H1 (cell line): Measurements from ENCODE around the gene LSG1. TPM values are rescaled to one million over a fixed set of nuclear protein-coding genes. Genes with fewer than 3 reads are reported as not detected.

ENCODE experiments used
- CTCF ChIA-PET: fragments of 300-600 bp; sonication (Branson Sonifier 250); formaldehyde crosslinking; loops from one replicate; lab custom pipeline; 2021; ENCODE audit not compliant: partially characterized antibody; lab: Charles Lee
- POLR2A ChIA-PET: fragments of 300-600 bp; sonication (Branson Sonifier 250); formaldehyde crosslinking; loops from one replicate; lab custom pipeline; 2021; ENCODE audit warnings: inconsistent platforms; ENCODE audit not compliant: partially characterized antibody; lab: Charles Lee
- DNase-seq, 2 experiments: peaks; one replicate each; pipeline versions ENCODE4 v3.0.0 to v3.0.0-alpha.2; 2010 to 2022; ENCODE audit warnings: low spot score in 2 of 2, low read depth in 1 of 2, mixed read lengths in 1 of 2
- FAIRE-seq: peaks from 2 replicates; lab custom pipeline; 2011; peaks lifted over from hg19 to GRCh38; lab: Jason Lieb, UNC
- H2AFZ ChIP-seq: 2 replicates; pipeline ENCODE4 v1.8.1; 2012; ENCODE audit warnings: low read length, inconsistent platforms
- H2AK5ac ChIP-seq: 2 replicates; pipeline ENCODE4 v1.6.1; 2013; ENCODE audit warnings: low read depth, low read length
- H2BK120ac ChIP-seq: replicated peaks from 2 replicates; pipeline ENCODE3; 2013; ENCODE audit warnings: low read depth, low read length, inconsistent platforms
- H2BK12ac ChIP-seq: 2 replicates; pipeline ENCODE4 v1.6.1; 2013; ENCODE audit warnings: low read depth, low read length
- H2BK15ac ChIP-seq: 2 replicates; pipeline ENCODE4 v1.6.1; 2013; ENCODE audit warnings: low read length
- H2BK20ac ChIP-seq: 2 replicates; pipeline ENCODE4 v1.6.1; 2013; ENCODE audit warnings: low read length
- H2BK5ac ChIP-seq: 2 replicates; pipeline ENCODE4 v1.6.1; 2013; ENCODE audit warnings: low read depth, low read length
- H3K14ac ChIP-seq: 2 replicates; pipeline ENCODE4 v1.6.1; 2013; ENCODE audit warnings: inconsistent platforms; ENCODE audit not compliant: insufficient read length
- H3K18ac ChIP-seq: 2 replicates; pipeline ENCODE4 v1.6.1; 2013; ENCODE audit warnings: low read length; ENCODE audit errors: extremely low read depth
- H3K23ac ChIP-seq: 2 replicates; pipeline ENCODE4 v1.6.1; 2013; ENCODE audit warnings: inconsistent platforms; ENCODE audit not compliant: insufficient read length
- H3K23me2 ChIP-seq: 2 replicates; pipeline ENCODE4 v1.6.1; 2013; ENCODE audit warnings: low read depth, low read length
- H3K27ac ChIP-seq: 2 replicates; pipeline ENCODE4 v1.6.1; 2011; ENCODE audit warnings: low read depth, low read length, inconsistent platforms
- H3K27me3 ChIP-seq, 4 experiments: replicated peaks in 1 of 4; 1 replicate in 1 of 4; 2 replicates in 3 of 4; pipeline versions ENCODE4 v1.6.1 to v1.8.1; 2011 to 2013; ENCODE audit warnings: low read length in 3 of 4, mild to moderate bottlenecking in 3 of 4, inconsistent platforms in 2 of 4, mixed read lengths in 2 of 4, moderate library complexity in 1 of 4; ENCODE audit not compliant: control insufficient read depth in 3 of 4, insufficient read depth in 3 of 4; ENCODE audit errors: extremely low read depth in 1 of 4
- H3K36me3 ChIP-seq, 4 experiments: 2 replicates each; pipeline versions ENCODE4 v1.6.1 to v1.8.1; 2011 to 2013; ENCODE audit warnings: mild to moderate bottlenecking in 4 of 4, low read length in 3 of 4, moderate library complexity in 2 of 4, control low read depth in 1 of 4, inconsistent platforms in 1 of 4; ENCODE audit not compliant: insufficient read depth in 4 of 4, control insufficient read depth in 2 of 4
- H3K4ac ChIP-seq: replicated peaks from 2 replicates; pipeline ENCODE3; 2013; ENCODE audit warnings: low read length, low read depth, mixed read lengths, inconsistent platforms; ENCODE audit not compliant: insufficient read length
- H3K4me1 ChIP-seq, 4 experiments: replicated peaks in 1 of 4; 1 replicate in 1 of 4; 2 replicates in 3 of 4; pipeline versions ENCODE4 v1.6.1 to v1.8.1; 2011 to 2013; ENCODE audit warnings: low read length in 3 of 4, inconsistent platforms in 2 of 4, mixed read lengths in 1 of 4; ENCODE audit not compliant: insufficient read depth in 4 of 4, control insufficient read depth in 3 of 4
- H3K4me2 ChIP-seq, 2 experiments: 2 replicates each; pipeline versions ENCODE4 v1.6.1 to v1.8.1; 2011 to 2013; ENCODE audit warnings: low read depth in 2 of 2, low read length in 2 of 2, control low read depth in 1 of 2, inconsistent platforms in 1 of 2, mild to moderate bottlenecking in 1 of 2; ENCODE audit not compliant: insufficient read depth in 1 of 2
- H3K4me3 ChIP-seq, 4 experiments: fragments of 200-600, 300-600 bp in 1 of 4; sonication (generic), shearing (Covaris generic), sonication (Bioruptor Twin) in 1 of 4; 2 replicates each; pipeline versions ENCODE4 v1.5.1 to v1.8.1; 2011 to 2016; ENCODE audit warnings: low read length in 4 of 4, low read depth in 3 of 4, control low read depth in 2 of 4, inconsistent platforms in 2 of 4, mild to moderate bottlenecking in 2 of 4, mixed read lengths in 1 of 4, moderate library complexity in 1 of 4; ENCODE audit not compliant: insufficient read depth in 2 of 4; ENCODE audit errors: extremely low read depth in 1 of 4
- H3K56ac ChIP-seq: replicated peaks from 2 replicates; pipeline ENCODE3; 2013; ENCODE audit warnings: low read depth, mild to moderate bottlenecking, mixed read lengths, low read length, inconsistent platforms; ENCODE audit not compliant: insufficient read length
- H3K79me1 ChIP-seq: 2 replicates; pipeline ENCODE4 v1.6.1; 2013; ENCODE audit warnings: low read depth, low read length, control low read depth
- H3K79me2 ChIP-seq, 2 experiments: 2 replicates each; pipeline versions ENCODE4 v1.6.1 to v1.8.1; 2012 to 2013; ENCODE audit warnings: low read length in 2 of 2, mild to moderate bottlenecking in 2 of 2, inconsistent platforms in 1 of 2; ENCODE audit not compliant: insufficient read depth in 2 of 2, control insufficient read depth in 1 of 2
- H3K9ac ChIP-seq, 4 experiments: replicated peaks in 1 of 4; 1 replicate in 1 of 4; 2 replicates in 3 of 4; pipeline versions ENCODE4 v1.6.1 to v1.8.1; 2011 to 2013; ENCODE audit warnings: low read depth in 3 of 4, low read length in 3 of 4, control low read depth in 2 of 4, mild to moderate bottlenecking in 2 of 4, moderate library complexity in 2 of 4, inconsistent platforms in 1 of 4; ENCODE audit errors: extremely low read depth in 1 of 4
- H3K9me3 ChIP-seq, 2 experiments: 2 replicates each; pipeline versions ENCODE4 v1.6.1 to v1.8.1; 2012 to 2013; ENCODE audit warnings: mild to moderate bottlenecking in 2 of 2, moderate library complexity in 2 of 2, control low read depth in 1 of 2, inconsistent platforms in 1 of 2, low read depth in 1 of 2, low read length in 1 of 2, mixed read lengths in 1 of 2; ENCODE audit not compliant: insufficient read depth in 2 of 2
- H4K20me1 ChIP-seq, 2 experiments: replicated peaks in 1 of 2; 2 replicates each; pipeline versions ENCODE3 to v1.8.1; 2011 to 2013; ENCODE audit warnings: inconsistent platforms in 2 of 2, low read length in 2 of 2, mild to moderate bottlenecking in 1 of 2; ENCODE audit not compliant: insufficient read depth in 2 of 2, control insufficient read depth in 1 of 2
- H4K5ac ChIP-seq: 2 replicates; pipeline ENCODE4 v1.6.1; 2013; ENCODE audit warnings: low read length, low read depth, mixed read lengths, inconsistent platforms; ENCODE audit not compliant: insufficient read length
- H4K8ac ChIP-seq: 2 replicates; pipeline ENCODE4 v1.8.0; 2013; ENCODE audit warnings: mild to moderate bottlenecking, moderate library complexity, low read length, inconsistent platforms; ENCODE audit not compliant: insufficient read depth; ENCODE audit errors: extremely low read depth
- H4K91ac ChIP-seq: replicated peaks from 2 replicates; pipeline ENCODE3; 2013; ENCODE audit warnings: low read length, mixed read lengths, inconsistent platforms; ENCODE audit not compliant: insufficient read length
- BCL11A ChIP-seq, 2 experiments: IDR thresholded peaks; one replicate each; pipeline ENCODE4 v1.6.1; 2011; ENCODE audit warnings: low read depth in 2 of 2, low read length in 2 of 2, mild to moderate bottlenecking in 2 of 2
- CHD2 ChIP-seq: IDR thresholded peaks from 2 replicates; pipeline ENCODE4 v1.6.1; 2012; ENCODE audit warnings: low read length, improper control_type of control experiment
- EGR1 ChIP-seq: IDR thresholded peaks from 2 replicates; pipeline ENCODE4 v1.6.1; 2011; ENCODE audit warnings: low read depth, low read length, borderline replicate concordance
- FOSL1 ChIP-seq: IDR thresholded peaks from 2 replicates; pipeline ENCODE4 v1.6.1; 2011; ENCODE audit warnings: mild to moderate bottlenecking, low read depth, low read length, moderate library complexity; ENCODE audit not compliant: insufficient read depth
- GABPA ChIP-seq: IDR thresholded peaks from 2 replicates; pipeline ENCODE4 v1.6.1; 2011; ENCODE audit warnings: mild to moderate bottlenecking, low read length, moderate library complexity, borderline replicate concordance; ENCODE audit not compliant: insufficient read depth
- HDAC6 ChIP-seq: IDR thresholded peaks from one replicate; pipeline ENCODE4 v1.7.1; 2012; ENCODE audit warnings: low read depth, mild to moderate bottlenecking, inconsistent platforms, low read length, moderate library complexity
- NRF1 ChIP-seq: IDR thresholded peaks from 2 replicates; pipeline ENCODE4 v1.6.1; 2011; ENCODE audit warnings: mild to moderate bottlenecking, low read depth, low read length, improper control_type of control experiment
- POLR2A ChIP-seq, 2 experiments: IDR thresholded peaks; 1 replicate in 1 of 2; 2 replicates in 1 of 2; pipeline ENCODE4 v1.6.1; 2011; ENCODE audit warnings: low read depth in 2 of 2, low read length in 2 of 2, mild to moderate bottlenecking in 2 of 2; ENCODE audit errors: control extremely low read depth in 1 of 2
- POLR2AphosphoS5 ChIP-seq: IDR thresholded peaks from 2 replicates; pipeline ENCODE4 v1.6.1; 2011; ENCODE audit warnings: low read depth, low read length
- POU5F1 ChIP-seq: IDR thresholded peaks from 2 replicates; pipeline ENCODE4 v1.6.1; 2011; ENCODE audit warnings: low read depth, mild to moderate bottlenecking, low read length, moderate library complexity
- RBBP5 ChIP-seq: IDR thresholded peaks from 2 replicates; pipeline ENCODE4 v1.7.1; 2012; ENCODE audit warnings: low read depth, mild to moderate bottlenecking, inconsistent platforms, low read length, moderate library complexity, borderline replicate concordance
- SP1 ChIP-seq: IDR thresholded peaks from 2 replicates; pipeline ENCODE4 v1.6.1; 2011; ENCODE audit warnings: low read depth, low read length
- SP4 ChIP-seq: IDR thresholded peaks from 2 replicates; pipeline ENCODE4 v1.6.1; 2012; ENCODE audit warnings: low read length, inconsistent platforms
- TBP ChIP-seq: IDR thresholded peaks from 2 replicates; pipeline ENCODE4 v1.6.1; 2011; ENCODE audit warnings: low read depth, low read length, improper control_type of control experiment
- TEAD4 ChIP-seq: IDR thresholded peaks from 2 replicates; pipeline ENCODE4 v1.6.1; 2012; ENCODE audit warnings: low read depth, low read length, inconsistent platforms, mixed read lengths
- USF2 ChIP-seq: IDR thresholded peaks from 2 replicates; pipeline ENCODE4 v1.6.1; 2011; ENCODE audit warnings: low read length, improper control_type of control experiment
- WGBS, 2 experiments: shearing (Covaris generic) in 1 of 2; methylation state at CpG; one replicate each; pipeline versions ENCODE4 v1.1.6 to v1.1.7; 2013 to 2015; ENCODE audit warnings: low lambda C conversion rate in 2 of 2, mixed read lengths in 2 of 2, inconsistent platforms in 1 of 2, low coverage in 1 of 2, missing lambda C conversion rate in 1 of 2; ENCODE audit not compliant: insufficient replicate concordance in 2 of 2, insufficient coverage in 1 of 2, insufficient read length in 1 of 2; ENCODE audit errors: extremely low coverage in 1 of 2, missing lambda C conversion rate in 1 of 2; 5-methylcytosine and 5-hydroxymethylcytosine counted together
- polyA plus RNA-seq, 7 experiments: library from polyadenylated mRNA; depleted of rRNA in 3 of 7; stranded (reverse) in 5 of 7; unstranded in 2 of 7; fragments of >200 nt in 5 of 7; fragments of 200-250 nt in 2 of 7; gene quantifications; 1 replicate in 5 of 7; 2 replicates in 1 of 7; 4 replicates in 1 of 7; pipeline versions ENCODE4 v1.2.1 to v1.2.3, GENCODE V29; 2011 to 2013; ENCODE audit warnings: missing spikeins in 2 of 7, mixed read lengths in 2 of 7
- total RNA-seq: library from RNA; stranded (reverse); fragmentation: NEBNext Ultra II Directional; extraction: Animal tissue kit (Norgen Biotek cat#: 25700); gene quantifications from 2 replicates; pipeline ENCODE4 v1.2.1, GENCODE V29; 2021

LSG1 gene
- total and polyA plus RNA-seq, 2 of the 8 experiments (the other 6 are each of a cell fraction or from before 2014, with no cell fraction given) = 23.7 to 47.6 TPM

GRCh38 chr3:194631696-194632095 is 40.3 kb downstream of the LSG1 start:
- Histone ChIP-seq H2BK20ac (no peak overlapping the region), H3K79me1 (no peaks in the 10 kb centered on the region), H3K4me3 (no peak overlapping the region), H3K23me2 (peaks cover 8% of the 10 kb centered on the region), H3K56ac (no peak overlapping the region), H2BK15ac (no peak overlapping the region), H4K5ac (no peak overlapping the region), H3K18ac (no peak overlapping the region), H4K8ac (no peak overlapping the region), H3K79me2 (no peaks in the 10 kb centered on the region), H2AFZ (no peak overlapping the region), H2AK5ac (no peak overlapping the region), H3K4me2 (no peak overlapping the region), H3K23ac (no peak overlapping the region), H3K27ac (no peak overlapping the region), H4K91ac (no peak overlapping the region), H3K4me1 (no peaks in the 10 kb centered on the region), H2BK5ac (no peak overlapping the region), H3K27me3 (no peaks in the 10 kb centered on the region), H3K9ac (no peak overlapping the region), H2BK12ac (no peak overlapping the region), H3K14ac (no peak overlapping the region), H3K4ac (no peak overlapping the region), H4K20me1 (no peaks in the 10 kb centered on the region), H3K9me3 (peaks cover 12 to 21% of the 10 kb centered on the region in 2 experiments), H3K36me3 (peaks cover 0 to 21% (median 8%) of the 10 kb centered on the region in 4 experiments; a peak in 5 of 8 replicates), H2BK120ac (no peak overlapping the region)
- POLR2A ChIA-PET = no interaction called here
- WGBS, 2 experiments = 96% methylated on average over 4 of the region's 4 CpGs; no CpG with 5 or more reads in 1 of the 2 experiments
- FAIRE-seq = no peak
- CTCF ChIA-PET = no interaction called here
- no peak for DNase-seq
- TF ChIP-seq BCL11A (IDR thresholded peaks at IDR 0.05; ENCODE audit: low read depth in 2 of 2, low read length in 2 of 2) (no peak), NRF1 (no peak), FOSL1 (no peak), SP1 (no peak), TBP (no peak), HDAC6 (no peak), POLR2AphosphoS5 (no peak), CHD2 (no peak), EGR1 (no peak), GABPA (no peak), POU5F1 (no peak), SP4 (no peak), POLR2A (IDR thresholded peaks at IDR 0.05; ENCODE audit: control extremely low read depth in 1 of 2, low read depth in 2 of 2, low read length in 2 of 2) (no peak), TEAD4 (no peak), USF2 (no peak), RBBP5 (no peak)
